ENCODE data around the gene ACAD8. TPM values are rescaled to one million over a fixed set of nuclear protein-coding genes. Genes with fewer than 3 reads are reported as not detected.

ACAD8 gene
- total and polyA plus RNA-seq, 10 of the 15 experiments (the other 5 are each of a cell fraction or from before 2014, with no cell fraction given): 9.9 to 34.8 (median 22.2) TPM

DNA sequence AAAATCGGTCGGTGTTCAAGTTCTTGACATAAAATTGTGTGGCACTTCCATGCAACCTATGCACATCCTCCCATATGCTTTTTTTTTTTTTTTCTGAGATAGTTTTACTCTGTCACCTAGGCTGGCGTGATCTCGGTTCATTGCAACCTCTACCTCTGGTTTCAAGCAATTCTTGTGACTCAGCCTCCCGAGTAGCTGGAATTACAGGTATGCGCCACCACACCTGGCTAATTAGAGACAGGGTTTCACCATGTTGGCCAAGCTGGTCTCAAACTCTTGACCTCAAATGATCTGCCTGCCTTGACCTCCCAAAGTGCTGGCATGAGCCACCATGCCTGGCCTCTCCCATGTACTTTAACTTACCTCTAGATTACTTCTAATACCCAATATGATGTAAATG lies 37.8 kb downstream of the ACAD8 start:
- no peak overlapping the region for H3K27ac ChIP-seq (ENCODE audit: control insufficient read depth, insufficient read depth)
- no TSS peak for BruUV-seq (replicated peaks)
- H3K9me3 ChIP-seq (replicated peaks; ENCODE audit: control insufficient read depth, insufficient read depth, low read length): no peaks in the 10 kb centered on the region
- no peaks in the 10 kb centered on the region for H3K4me1 ChIP-seq (ENCODE audit: control insufficient read depth, insufficient read depth, low read length)
- peaks cover 0 to 2% of the 10 kb centered on the region in 2 experiments; a peak in 1 of 4 replicates for H3K27me3 ChIP-seq (replicated peaks in 1 of 2; ENCODE audit: control insufficient read depth in 2 of 2, insufficient read depth in 2 of 2, low read length in 1 of 2)
- ChIA-PET SMC1A (ENCODE audit: uncharacterized antibody, unreplicated experiment) (interaction anchor here (0.6 kb wide), 1 partner anchor 144 kb away, joined by 3 read pairs; no protein-coding TSS in a partner anchor), RAD21 (ENCODE audit: unreplicated experiment) (no interaction called here), CTCF (no interaction called here), POLR2A (no interaction called here)
- no peak overlapping the region for H3K9ac ChIP-seq (ENCODE audit: control insufficient read depth, insufficient read depth, low read length)
- FAIRE-seq: no peak
- 51% methylated on average over 6 of the region's 6 CpGs for WGBS (ENCODE audit: insufficient coverage, insufficient replicate concordance, low lambda C conversion rate, missing lambda C conversion rate)
- no peaks in the 10 kb centered on the region for H4K20me1 ChIP-seq (ENCODE audit: control insufficient read depth, insufficient read depth)
- no peak for DNase-seq (ENCODE audit: low read depth, low spot score)
- ATAC-seq: no peak
- no peak overlapping the region for H3K4me3 ChIP-seq
- intact Hi-C loops (cut with micrococcal nuclease; ENCODE audit: unreplicated experiment): no loop called here
- TF ChIP-seq, protein P1, sequence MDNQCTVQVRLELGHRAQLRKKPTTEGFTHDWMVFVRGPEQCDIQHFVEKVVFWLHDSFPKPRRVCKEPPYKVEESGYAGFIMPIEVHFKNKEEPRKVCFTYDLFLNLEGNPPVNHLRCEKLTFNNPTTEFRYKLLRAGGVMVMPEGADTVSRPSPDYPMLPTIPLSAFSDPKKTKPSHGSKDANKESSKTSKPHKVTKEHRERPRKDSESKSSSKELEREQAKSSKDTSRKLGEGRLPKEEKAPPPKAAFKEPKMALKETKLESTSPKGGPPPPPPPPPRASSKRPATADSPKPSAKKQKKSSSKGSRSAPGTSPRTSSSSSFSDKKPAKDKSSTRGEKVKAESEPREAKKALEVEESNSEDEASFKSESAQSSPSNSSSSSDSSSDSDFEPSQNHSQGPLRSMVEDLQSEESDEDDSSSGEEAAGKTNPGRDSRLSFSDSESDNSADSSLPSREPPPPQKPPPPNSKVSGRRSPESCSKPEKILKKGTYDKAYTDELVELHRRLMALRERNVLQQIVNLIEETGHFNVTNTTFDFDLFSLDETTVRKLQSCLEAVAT (IDR thresholded peaks at IDR 0.05): no peak
- TF ChIP-seq SMAD1 (IDR thresholded peaks at IDR 0.05; ENCODE audit: low read depth, partially characterized antibody) (no peak), PAX8 (IDR thresholded peaks at IDR 0.05) (no peak), REST (IDR thresholded peaks at IDR 0.05; ENCODE audit: low read depth, low read length) (no peak), SREBF1 (IDR thresholded peaks at IDR 0.05; ENCODE audit: low read length) (no peak), RAD21 (IDR thresholded peaks at IDR 0.05; ENCODE audit: insufficient read depth, low read depth, low read length) (no peak), NR2C2 (IDR thresholded peaks at IDR 0.05; ENCODE audit: borderline replicate concordance, control insufficient read depth, insufficient read length, low read depth) (no peak), YBX1 (IDR thresholded peaks at IDR 0.05) (no peak), KAT2A (conservative IDR thresholded peaks at IDR 0.05; ENCODE audit: control insufficient read depth, low read depth, low read length) (no peak), GABPA (IDR thresholded peaks at IDR 0.05; ENCODE audit: low read depth) (no peak), RELA (IDR thresholded peaks at IDR 0.05; ENCODE audit: borderline replicate concordance, partially characterized antibody) (no peak), FOXM1 (IDR thresholded peaks at IDR 0.05; ENCODE audit: low read depth, low read length) (no peak), PAX5 (IDR thresholded peaks at IDR 0.05; ENCODE audit: borderline replicate concordance, low read depth, low read length) (no peak), RUNX3 (IDR thresholded peaks at IDR 0.05; ENCODE audit: low read length) (no peak)
- H3K79me2 ChIP-seq (ENCODE audit: control insufficient read depth, insufficient read depth, low read length): no peaks in the 10 kb centered on the region
- H3K36me3 ChIP-seq (ENCODE audit: control insufficient read depth in 2 of 2, insufficient read depth in 2 of 2, low read length in 1 of 2): no peaks in the 10 kb centered on the region
- in situ Hi-C loops (cut with MboI): no loop called here
- H2AFZ ChIP-seq (ENCODE audit: control insufficient read depth, low read depth, low read length): no peak overlapping the region
- no peak overlapping the region for H3K4me2 ChIP-seq (ENCODE audit: control insufficient read depth, insufficient read depth)

Measured in GM12878 (cell line).